ENCODE results near the gene TENT4B. TPM values are rescaled to one million over a fixed set of nuclear protein-coding genes. Genes with fewer than 3 reads are reported as not detected.

The TENT4B gene
- total RNA-seq, 1 experiment from 2014 or later: 13.0 TPM

DNA sequence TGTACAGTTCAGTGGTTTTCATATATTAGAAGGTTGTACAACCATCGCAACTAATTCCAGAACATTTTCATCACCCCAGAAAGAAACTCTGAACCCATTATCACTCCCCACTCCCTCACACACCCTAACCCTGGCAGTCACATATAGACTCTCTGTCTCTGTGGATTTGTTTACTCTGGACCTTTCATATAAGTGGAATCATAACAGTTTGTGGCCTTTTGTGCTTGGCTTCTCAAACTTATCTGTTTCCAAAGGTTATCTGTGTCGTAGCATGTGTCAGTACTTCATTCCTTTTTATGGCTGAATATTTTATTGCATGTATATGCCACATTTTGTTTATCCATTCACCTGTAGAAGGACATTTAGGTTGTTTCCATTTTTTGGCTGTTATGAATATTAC is 12.4 kb downstream of the TENT4B start:
- no peaks in the 10 kb centered on the region for H3K9me3 ChIP-seq (ENCODE audit: control insufficient read depth, low read depth, low read length)
- no peaks in the 10 kb centered on the region for H3K27me3 ChIP-seq (ENCODE audit: insufficient read depth, low read length)
- no peak overlapping the region for H3T11ph ChIP-seq (ENCODE audit: low read length)
- no peak overlapping the region for H2BK12ac ChIP-seq (ENCODE audit: insufficient read length, low read depth, low read length)
- no peak overlapping the region for H3K56ac ChIP-seq (ENCODE audit: insufficient read length, low read depth, low read length)
- peaks cover 2% of the 10 kb centered on the region; the same call in 1 of the 2 replicates for H3K79me2 ChIP-seq (ENCODE audit: insufficient read depth, low read length)
- TF ChIP-seq, protein P1, sequence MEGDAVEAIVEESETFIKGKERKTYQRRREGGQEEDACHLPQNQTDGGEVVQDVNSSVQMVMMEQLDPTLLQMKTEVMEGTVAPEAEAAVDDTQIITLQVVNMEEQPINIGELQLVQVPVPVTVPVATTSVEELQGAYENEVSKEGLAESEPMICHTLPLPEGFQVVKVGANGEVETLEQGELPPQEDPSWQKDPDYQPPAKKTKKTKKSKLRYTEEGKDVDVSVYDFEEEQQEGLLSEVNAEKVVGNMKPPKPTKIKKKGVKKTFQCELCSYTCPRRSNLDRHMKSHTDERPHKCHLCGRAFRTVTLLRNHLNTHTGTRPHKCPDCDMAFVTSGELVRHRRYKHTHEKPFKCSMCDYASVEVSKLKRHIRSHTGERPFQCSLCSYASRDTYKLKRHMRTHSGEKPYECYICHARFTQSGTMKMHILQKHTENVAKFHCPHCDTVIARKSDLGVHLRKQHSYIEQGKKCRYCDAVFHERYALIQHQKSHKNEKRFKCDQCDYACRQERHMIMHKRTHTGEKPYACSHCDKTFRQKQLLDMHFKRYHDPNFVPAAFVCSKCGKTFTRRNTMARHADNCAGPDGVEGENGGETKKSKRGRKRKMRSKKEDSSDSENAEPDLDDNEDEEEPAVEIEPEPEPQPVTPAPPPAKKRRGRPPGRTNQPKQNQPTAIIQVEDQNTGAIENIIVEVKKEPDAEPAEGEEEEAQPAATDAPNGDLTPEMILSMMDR (conservative IDR thresholded peaks at IDR 0.05): no peak
- Mint-ChIP-seq H3K27me3 (ENCODE audit: low read depth) (no peaks in the 10 kb centered on the region), H3K27ac (no peak overlapping the region), H3K9me3 (no peaks in the 10 kb centered on the region), H3K4me3 (no peak overlapping the region), H3K4me1 (peaks cover 9 to 10% of the 10 kb centered on the region in 2 experiments), H3K36me3 (ENCODE audit: insufficient read depth in 1 of 3, low read depth in 3 of 3) (peaks cover 0 to 2% (median 0%) of the 10 kb centered on the region in 3 experiments; a peak in 2 of 7 replicates)
- H2BK15ac ChIP-seq (ENCODE audit: low read depth, low read length): no peak overlapping the region
- no peak overlapping the region for H4K5ac ChIP-seq (ENCODE audit: insufficient read length, low read depth, low read length)
- H2AFZ ChIP-seq (ENCODE audit: low read length): no peak overlapping the region
- H3K27ac ChIP-seq (ENCODE audit: insufficient read length, low read depth, low read length): no peak overlapping the region
- no peak overlapping the region for H4K8ac ChIP-seq (replicated peaks; ENCODE audit: insufficient read length, low read depth, low read length)
- peaks cover 2% of the 10 kb centered on the region for H3K79me1 ChIP-seq (ENCODE audit: insufficient read depth, low read depth, low read length, poor library complexity, severe bottlenecking)
- no peak overlapping the region for H3K18ac ChIP-seq (ENCODE audit: insufficient read length, low read depth, low read length)
- H4K20me1 ChIP-seq (ENCODE audit: control insufficient read depth, insufficient read depth, insufficient read length): no peaks in the 10 kb centered on the region
- no peak overlapping the region for H2BK5ac ChIP-seq (ENCODE audit: insufficient read length, low read length)
- H2BK20ac ChIP-seq (ENCODE audit: low read depth, low read length, poor library complexity, severe bottlenecking): no peak overlapping the region
- H3K14ac ChIP-seq (ENCODE audit: insufficient read depth, low read length): no peak overlapping the region
- DNase-seq: no peak
- H3K23ac ChIP-seq (ENCODE audit: insufficient read length, low read depth, low read length): no peak overlapping the region
- H4K91ac ChIP-seq (ENCODE audit: insufficient read length, low read depth, low read length): no peak overlapping the region
- H3K4ac ChIP-seq (ENCODE audit: low read depth, low read length): no peak overlapping the region
- H3K9ac ChIP-seq (ENCODE audit: extremely low read depth, insufficient read length, low read length): no peak overlapping the region
- no peak overlapping the region for H2BK120ac ChIP-seq (ENCODE audit: low read depth, low read length, poor library complexity, severe bottlenecking)
- no peak overlapping the region for H2AK5ac ChIP-seq (ENCODE audit: insufficient read length, low read length)
- H3K4me2 ChIP-seq (ENCODE audit: insufficient read depth, insufficient read length, low read length): no peak overlapping the region
- no peaks in the 10 kb centered on the region for H3K23me2 ChIP-seq (ENCODE audit: insufficient read length, low read depth, low read length, poor library complexity, severe bottlenecking)
- no peaks in the 10 kb centered on the region for H3K4me1 ChIP-seq (ENCODE audit: insufficient read depth, low read length)
- WGBS (ENCODE audit: extremely low coverage, insufficient read length, low lambda C conversion rate): no CpG with 5 or more reads among the region's 2 CpGs
